IPS-NIHi7 (cell line): ENCODE data around the gene NT5E.
"Not testable (repeated sequence)": the region's sequence is repeated elsewhere in the genome, so short reads cannot be mapped to it uniquely, and the experiment has no call there.

Experiments used
- DNase-seq: peaks from one replicate; pipeline ENCODE4 v3.0.0; 2012; ENCODE audit warnings: mixed read lengths; ENCODE audit errors: extremely low spot score

NT5E gene

DNA sequence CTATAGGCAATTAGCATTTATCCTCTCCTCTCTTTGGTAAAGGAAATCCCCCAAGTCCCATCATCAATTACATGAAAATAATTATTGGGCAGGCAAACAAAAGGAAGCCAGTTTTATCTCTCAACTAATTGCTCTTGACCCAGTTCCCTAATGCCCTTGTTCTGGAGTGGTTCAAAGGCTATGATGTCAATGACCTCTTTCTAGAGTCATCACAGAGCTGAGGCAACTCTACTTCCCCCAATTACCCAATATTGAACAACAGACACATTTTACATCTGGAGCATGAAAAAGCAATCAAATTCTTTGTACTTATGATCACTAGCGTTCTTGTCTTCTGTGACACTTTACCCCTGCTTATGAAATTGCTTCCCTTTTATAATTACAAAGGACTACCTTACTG lies 43.5 kb downstream of the NT5E start:
- DNase-seq = no peak

DNA sequence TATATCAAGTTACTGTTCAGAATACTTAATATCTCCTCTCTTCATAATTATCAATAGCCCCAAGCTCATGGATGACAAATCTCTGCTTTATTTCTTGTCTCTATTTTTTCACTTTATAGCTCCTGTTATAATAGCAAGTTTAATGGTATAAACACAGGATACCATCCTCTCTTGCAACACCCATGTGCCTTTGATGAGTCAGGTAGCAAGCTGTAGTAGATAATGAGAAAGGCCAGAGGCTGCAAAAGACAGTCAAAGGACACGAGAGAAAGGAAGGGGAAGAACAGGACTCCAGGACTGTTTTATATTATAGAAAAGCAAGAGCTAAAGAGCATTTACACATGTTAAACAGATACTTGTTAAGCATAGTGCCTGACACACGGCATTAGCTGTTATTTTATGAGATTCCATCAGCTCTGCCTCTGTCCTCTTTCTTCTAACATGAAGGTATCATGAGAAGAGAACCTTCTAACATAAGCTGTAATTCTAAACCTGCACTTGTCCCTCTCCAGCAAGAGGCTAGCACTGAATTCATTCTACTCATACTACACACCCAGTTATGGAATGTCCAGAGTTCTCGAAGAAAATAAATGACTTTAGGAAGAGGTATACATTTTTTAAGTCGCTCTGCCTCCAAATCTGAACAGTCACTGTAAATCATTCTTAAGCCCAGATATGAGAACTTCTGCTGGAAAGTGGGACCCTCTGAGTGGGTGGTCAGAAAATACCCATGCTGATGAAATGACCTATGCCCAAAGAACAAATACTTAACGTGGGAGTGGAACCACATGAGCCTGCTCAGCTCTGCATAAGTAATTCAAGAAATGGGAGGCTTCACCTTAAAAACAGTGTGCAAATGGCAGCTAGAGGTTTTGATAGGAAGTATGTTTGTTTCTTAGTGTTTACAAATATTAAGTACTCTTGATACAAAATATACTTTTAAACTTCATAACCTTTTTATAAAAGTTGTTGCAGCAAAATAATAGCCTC lies 45.0 kb downstream of the NT5E start:
- DNase-seq = no peak

DNA sequence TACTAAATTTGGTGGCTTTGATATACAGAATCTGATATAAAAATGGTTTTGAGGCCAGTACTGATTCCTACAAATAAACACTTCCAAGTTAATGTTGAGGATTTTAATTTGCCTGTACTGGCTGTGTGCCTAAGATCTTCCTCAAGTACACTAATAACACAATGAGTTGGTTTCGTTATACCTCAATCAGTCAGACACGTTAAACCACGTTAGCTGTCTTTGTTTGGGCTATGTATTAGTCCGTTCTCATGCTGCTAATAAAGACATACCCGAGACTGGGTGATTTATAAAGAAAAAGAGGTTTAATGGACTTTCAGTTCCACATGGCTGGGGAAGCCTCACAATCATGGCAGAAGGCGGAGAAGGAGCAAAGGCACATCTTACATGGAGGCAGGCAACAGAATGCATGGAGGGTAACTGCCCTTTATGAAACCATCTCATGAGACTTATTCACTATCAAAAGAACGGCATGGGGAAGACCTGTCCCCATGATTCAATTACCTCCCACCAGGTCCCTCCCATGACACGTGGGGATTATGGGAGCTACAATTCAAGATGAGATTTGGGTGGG lies 46.2 kb downstream of the NT5E start:
- no peak for DNase-seq

DNA sequence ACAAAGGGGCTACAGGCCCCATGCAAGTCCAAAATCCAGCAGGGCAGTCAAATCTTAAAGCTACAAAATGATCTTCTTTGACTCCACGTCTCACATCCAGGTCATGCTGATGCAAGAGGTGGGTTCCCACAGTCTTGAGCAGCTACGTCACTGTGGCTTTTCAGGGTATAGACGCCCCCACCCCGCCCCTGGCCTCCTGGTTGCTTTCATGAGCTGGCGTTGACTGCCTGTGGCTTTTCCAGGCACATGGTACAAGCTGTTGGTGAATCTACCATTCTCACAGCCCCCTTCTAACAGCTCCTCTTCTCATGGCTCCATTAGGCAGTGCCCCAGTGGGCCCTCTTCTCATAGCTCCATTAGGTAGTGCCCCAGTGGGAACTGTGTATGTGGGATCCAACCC lies 47.0 kb downstream of the NT5E start:
- DNase-seq = no peak

DNA sequence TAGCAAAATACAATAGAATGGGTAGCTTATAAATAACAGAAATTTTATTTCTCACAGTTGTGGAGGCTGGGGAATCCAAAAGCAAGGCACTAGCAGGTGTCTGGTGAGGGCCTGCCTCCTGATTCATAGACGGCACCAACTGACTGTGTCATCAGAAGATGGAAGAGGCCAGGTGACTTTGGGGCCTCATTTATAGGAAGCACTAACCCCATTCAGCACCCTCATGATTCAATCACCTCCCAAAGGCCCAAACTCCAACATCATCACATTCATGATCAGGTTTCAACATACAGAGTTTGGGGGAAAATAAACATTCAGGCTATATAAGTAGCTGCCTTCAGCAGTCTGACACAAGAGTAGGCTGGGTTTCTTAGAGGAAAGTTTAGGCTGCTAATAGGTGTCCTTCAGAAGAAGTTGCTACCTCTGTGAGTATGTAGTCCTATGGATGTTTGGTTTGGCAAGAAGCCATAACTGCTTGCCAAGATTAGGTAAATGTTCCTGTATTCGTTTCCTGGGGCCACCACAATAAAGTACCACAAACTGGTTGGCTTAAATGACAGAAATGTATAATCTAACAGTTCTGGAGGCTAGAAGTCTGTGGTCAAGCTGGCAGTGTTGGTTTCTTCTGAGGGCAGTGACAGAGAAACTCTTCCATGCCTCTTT lies 48.8 kb downstream of the NT5E start:
- no peak for DNase-seq

DNA sequence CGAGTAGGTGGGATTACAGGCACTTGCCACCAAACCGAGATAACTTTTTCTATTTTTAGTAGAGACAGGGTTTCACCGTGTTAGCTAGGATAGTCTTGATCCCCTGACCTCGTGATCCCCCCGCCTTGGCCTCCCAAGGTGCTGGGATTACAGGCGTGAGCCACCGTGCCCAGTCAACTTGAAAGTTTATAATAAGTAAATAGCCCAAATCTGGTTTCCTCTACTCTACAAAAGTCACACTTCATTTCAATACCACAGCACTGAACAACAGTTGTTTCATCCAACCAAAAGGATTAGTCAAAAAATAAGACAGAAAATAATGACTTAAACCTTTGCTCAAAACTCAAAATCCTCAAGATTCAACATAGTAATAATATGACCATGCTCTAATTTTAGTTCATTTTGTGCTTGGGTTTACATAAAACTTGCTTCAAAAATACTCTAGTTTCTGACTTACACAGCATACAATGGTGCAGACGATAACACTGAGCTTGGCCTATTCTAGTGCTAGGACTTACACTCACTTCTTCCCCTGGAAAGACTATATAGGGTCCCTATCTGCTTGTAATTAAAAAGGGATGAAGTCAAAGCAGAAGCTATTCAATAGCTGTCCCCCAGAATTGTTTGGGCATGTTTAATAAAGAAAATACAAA lies 56.7 kb downstream of the NT5E start:
- DNase-seq = no peak

DNA sequence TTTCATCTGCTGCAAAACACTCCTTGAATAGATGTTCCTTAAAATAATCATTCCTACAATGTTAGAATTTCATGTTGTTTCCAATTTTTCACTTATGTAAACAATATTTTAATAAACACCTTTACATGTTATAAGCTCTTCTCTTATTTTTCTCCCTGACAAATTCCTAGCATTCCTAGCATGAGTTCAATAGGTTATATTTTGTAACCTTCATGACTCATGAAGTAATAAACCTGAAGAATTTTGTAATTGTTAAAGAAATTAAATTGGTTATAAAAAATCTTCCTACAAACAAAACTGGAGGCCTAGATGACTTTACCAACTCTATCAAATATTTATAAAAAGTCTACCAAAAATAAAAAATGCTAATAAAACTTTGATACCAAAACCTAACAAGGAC lies 66.3 kb downstream of the NT5E start:
- no peak for DNase-seq

DNA sequence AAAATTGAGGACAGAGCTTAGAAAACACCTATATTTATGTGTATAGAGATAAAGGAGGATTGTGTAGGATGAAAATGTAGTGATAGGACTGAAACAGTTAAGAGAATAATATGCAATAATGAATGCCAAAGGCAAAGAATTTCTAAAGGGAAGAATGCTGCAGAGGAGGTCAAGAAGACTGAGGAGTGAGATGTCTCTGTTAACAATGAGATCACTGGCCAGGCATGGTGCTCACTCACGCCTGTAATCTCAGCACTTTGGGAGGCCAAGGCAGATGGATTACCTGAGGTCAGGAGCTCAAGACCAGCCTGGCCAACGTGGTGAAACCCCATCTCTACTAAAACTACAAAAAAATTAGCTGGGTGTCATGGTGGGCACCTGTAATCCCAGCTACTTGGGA lies 74.4 kb downstream of the NT5E start:
- DNase-seq = not testable (repeated sequence)

DNA sequence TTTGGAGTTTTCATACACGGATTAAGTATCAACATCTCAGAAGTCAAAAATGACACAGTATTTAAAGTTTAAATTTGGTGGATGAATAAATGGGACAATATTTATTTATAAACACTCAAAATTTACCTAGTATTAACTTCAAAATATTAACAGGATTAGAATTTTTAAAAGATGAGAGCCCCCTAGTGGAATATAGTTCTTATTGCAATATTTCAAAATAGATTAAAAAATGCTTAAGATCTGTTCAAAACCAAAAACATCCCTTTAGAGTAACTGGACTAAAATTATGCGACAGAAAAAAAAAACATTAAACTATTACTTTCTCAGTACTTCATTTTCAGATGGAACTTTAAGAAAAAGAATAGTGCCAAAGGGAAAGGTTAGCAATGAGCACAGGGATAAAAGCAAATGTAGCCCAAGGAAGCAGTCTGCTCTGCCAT lies 87.2 kb downstream of the NT5E start:
- DNase-seq = no peak

DNA sequence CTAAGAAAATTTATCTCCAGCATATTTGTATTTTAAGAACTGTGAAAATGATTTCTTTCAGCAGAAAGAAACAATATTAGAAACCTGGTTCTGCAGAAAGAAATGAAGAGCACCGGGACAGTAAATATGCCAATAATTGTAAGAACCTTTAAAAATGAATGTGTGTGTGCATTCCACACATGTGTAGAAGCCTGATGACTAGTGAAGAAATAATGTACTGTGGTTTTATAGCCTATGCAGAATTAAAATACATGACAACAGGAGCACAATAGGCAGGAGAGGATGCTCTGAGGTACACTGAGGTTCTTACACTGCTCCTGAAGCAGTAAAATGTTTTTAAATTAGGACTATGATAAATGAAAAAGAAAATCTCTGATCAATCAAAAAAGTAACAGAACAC lies 94.9 kb downstream of the NT5E start:
- no peak for DNase-seq
